ENCODE data around the gene ENPP5.
A peak's percentile ranks its signal among the peaks of the same experiment; 100 is the strongest.
"Not testable (repeated sequence)": the region's sequence is repeated elsewhere in the genome, so short reads cannot be mapped to it uniquely, and the experiment has no call there.

The ENPP5 gene

GRCh38 chr6:46172176-46172575 lies 1.4 kb upstream of the ENPP5 start:
- DNase-seq, result no peak

DNA sequence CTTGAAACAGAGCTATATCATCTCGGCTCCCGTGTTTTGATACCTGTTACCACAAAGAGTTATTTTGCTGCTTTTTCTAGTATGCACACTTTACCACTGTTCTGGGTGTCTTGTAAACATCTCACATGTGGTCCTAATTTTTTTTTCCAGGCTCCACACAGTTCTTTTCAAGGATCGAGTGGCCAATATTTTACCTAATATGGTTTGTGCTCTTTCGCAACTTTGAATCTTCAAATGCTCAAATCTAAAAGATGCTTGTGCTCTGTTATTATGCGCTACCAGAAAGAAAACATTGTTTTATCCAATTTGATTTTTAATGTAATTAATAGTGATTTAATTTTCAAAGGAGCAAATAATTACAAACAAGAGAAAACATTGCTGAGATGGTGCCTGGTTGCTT lies 10.7 kb downstream of the ENPP5 start:
- no peak for DNase-seq

DNA sequence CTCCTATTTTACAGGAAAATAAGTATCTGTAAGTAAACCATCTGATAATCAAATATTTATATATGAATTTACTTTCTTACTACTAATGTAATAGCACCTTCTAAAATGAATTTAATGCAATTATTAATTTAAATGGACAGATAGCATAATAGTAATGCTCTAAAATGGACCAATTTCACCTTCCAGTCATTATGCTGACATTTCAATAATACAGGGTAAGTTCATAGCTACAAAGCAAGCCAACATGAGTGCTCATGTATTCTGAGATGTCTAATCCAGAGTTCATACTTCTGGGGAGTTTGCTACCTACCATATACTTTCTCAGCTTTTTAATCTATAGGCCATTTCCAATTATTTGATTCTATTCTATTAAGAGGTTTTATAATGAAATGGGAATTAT lies 11.6 kb downstream of the ENPP5 start:
- no peak for DNase-seq

- DNase-seq, result no peak
Measured at GRCh38 chr6:46156701-46157100, 14.1 kb downstream of the ENPP5 start.

DNA sequence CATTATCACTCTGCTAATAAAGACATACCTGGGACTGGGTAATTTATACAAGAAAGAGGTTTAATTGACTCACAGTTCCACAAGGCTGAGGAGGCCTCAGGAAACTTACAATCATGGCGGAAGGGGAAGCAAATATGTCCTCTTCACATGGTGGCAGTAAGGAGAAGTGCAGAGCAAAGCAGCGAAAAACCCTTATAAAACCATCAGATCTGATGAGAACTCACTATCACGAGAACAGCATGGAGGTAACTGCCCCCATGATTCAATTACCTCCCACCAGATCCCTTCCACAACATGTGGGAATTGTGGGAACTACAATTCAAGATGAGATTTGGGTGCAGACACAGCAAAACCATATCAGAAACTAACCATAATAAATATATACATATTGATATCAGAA lies 21.7 kb downstream of the ENPP5 start:
- DNase-seq, result not testable (repeated sequence)

DNA sequence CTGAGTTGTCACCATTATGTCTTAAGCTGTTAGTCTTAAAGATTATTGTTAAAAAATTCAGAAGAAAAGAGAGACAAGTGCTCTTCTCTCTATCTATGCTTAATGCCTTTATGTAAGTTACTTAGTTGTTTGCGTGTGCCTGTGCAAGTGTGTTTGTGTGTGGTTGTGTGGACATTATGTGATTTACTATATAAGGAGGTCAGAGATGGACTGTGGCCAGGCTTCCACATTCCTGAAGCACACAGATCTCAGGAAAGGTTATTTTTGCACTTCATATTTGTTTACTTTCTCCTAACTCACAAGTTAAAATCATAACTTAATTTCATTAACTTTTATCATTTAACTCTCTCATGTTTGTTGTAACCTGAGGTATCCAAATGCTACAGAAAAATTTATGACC lies 26.5 kb downstream of the ENPP5 start:
- no peak for DNase-seq

DNA sequence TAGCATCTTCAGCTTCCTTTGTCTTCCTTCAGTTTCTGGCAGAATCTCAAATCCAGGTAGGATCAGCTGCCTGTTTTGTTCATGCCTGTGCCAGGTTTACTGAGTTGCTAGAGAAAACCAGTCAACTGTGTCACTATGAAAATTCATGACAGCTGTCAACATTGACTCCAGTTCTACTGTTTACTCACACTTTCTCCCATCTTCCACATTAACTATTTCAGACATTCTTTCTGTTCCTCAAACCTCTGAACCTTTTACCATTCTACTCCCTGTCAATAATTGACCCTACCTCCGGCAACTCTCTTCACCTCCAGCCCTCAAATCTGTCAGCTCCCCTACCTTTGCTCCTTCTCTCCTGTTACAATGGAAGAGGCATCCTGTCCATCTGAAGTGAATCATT lies 32.5 kb downstream of the ENPP5 start:
- no peak for DNase-seq

GRCh38 chr6:46137387-46137786 lies 33.4 kb downstream of the ENPP5 start:
- no peak for DNase-seq

- no peak for DNase-seq
Measured at GRCh38 chr6:46136831-46137230, 33.9 kb downstream of the ENPP5 start.

GRCh38 chr6:46135176-46135575 lies 35.6 kb downstream of the ENPP5 start:
- no peak for DNase-seq

GRCh38 chr6:46134216-46134615 lies 36.6 kb downstream of the ENPP5 start:
- no peak for DNase-seq

DNA sequence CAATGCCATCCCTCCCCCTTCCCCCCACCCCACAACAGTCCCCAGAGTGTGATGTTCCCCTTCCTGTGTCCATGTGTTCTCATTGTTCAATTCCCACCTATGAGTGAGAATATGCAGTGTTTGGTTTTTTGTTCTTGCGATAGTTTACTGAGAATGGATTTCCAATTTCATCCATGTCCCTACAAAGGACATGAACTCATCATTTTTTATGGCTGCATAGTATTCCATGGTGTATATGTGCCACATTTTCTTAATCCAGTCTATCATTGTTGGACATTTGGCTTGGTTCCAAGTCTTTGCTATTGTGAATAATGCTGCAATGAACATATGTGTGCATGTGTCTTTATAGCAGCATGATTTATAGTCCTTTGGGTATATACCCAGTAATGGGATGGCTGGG lies 39.5 kb downstream of the ENPP5 start:
- DNase-seq, result not testable (repeated sequence)

GRCh38 chr6:46130666-46131065 lies 40.1 kb downstream of the ENPP5 start:
- DNase-seq, result no peak

- peak; percentile 86 for DNase-seq
Measured at GRCh38 chr6:46129629-46130511, 40.9 kb downstream of the ENPP5 start, which contains the start of gene ENPP4. Gene ENPP4 (plus strand): TSS chr6:46129989. CDS start chr6:46139584, 9,595 bp downstream.

DNA sequence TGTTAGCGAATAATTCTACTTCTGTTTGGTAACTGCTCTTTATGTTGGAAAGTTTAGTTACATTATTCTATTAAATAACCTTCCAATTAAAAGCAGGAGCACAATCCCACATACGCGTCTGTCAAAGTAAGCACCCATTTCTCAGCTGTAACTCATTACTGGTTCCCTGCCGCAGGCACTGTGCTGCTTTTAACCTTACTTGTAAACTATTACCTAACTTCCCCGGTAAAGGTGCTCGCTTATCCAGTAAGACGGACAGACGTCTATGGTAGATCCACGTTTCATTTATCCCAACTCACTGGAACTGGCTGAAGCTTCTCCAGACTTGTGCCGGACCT lies 41.5 kb downstream of the ENPP5 start:
- peak; percentile 16 for DNase-seq

- no peak for DNase-seq
Measured at GRCh38 chr6:46128476-46128875, 42.3 kb downstream of the ENPP5 start.

DNA sequence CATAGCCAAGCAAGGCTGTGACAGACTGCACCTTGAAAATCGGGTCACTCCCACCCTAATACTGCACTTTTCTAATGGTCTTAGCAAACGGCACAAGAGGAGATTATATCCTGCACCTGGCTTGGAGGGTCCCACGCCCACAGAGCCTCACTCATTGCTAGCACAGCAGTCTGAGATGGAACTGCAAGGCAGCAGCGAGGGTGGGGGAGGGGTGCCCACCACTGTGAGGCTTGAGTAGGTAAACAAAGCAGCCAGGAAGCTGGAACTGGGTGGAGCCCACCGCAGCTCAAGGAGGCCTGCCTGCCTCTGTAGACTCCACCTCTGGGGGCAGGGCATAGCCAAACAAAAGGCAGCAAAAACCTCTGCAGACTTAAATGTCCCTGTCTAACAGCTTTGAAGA lies 51.1 kb downstream of the ENPP5 start:
- DNase-seq, result not testable (repeated sequence)

DNA sequence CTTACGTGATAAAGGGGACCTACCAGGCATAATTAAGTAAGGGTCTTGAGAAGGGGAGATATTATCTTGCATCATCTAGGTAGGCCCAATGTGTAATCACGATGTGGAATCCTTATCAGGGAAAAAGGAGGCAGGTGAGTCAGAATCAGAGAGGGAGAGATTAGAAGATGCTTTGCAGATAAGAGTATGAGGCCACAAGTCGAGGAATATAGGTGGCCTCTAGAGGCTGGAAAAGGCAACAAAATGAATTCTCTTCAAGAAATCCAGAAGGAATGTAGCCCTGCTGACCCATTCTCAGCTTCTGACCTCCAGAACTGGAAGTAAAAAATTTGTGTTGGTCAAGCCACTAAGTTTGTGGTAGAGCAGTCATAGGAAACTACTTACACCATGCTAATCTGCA lies 51.9 kb downstream of the ENPP5 start:
- DNase-seq, result no peak

GRCh38 chr6:46118157-46118556 lies 52.6 kb downstream of the ENPP5 start:
- DNase-seq, result no peak

DNA sequence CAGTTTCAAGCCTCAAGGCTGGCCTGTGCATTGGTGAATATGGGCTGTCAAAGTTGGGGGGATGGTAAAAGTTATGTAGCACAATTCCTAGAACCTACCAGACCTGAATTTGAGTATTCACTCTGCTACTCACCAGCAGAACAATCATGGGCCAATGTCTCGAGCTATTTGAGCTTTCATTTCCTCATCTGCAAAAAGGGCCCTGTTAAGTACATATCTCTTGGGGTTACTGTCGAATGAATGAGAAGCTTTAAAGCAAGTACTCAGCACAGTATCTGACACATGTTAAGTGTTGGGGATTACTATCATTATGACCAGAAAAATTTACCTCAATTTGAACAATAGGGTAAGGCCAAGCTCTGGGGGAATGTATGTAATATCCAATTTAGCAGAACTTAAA lies 54.5 kb downstream of the ENPP5 start:
- no peak for DNase-seq

DNA sequence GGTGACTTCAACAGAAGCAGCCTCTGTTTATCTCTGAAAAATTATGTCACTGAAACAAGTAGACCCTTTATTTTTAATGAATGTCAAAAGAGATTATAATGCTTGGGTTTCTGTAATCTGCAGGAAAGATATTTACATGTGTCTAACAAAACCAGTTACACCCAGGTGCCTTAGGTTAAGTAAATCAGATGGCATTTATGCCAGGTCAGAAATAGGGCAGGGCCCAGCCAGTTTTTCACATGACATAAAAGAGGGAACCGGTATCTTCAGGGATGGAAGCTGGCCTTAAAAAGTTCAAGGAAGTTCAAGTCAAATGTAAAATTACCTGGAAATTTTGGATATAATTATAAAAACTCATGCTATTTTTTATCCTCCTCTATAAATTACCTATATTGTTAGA lies 55.1 kb downstream of the ENPP5 start:
- no peak for DNase-seq

GRCh38 chr6:46113370-46113769 lies 57.4 kb downstream of the ENPP5 start:
- DNase-seq, result no peak
